Keratinocyte (primary cell): ENCODE results near the gene LPCAT1. TPM values are rescaled to one million over a fixed set of nuclear protein-coding genes. Genes with fewer than 3 reads are reported as not detected.

Experiments used
- DNase-seq: peaks from one replicate; pipeline ENCODE4 v3.0.0-alpha.2; 2011; ENCODE audit warnings: low read depth, missing footprints, low spot score
- FAIRE-seq: peaks from 2 replicates; lab custom pipeline; 2011; peaks lifted over from hg19 to GRCh38; lab: Jason Lieb, UNC
- H2AFZ ChIP-seq: 2 replicates; pipeline ENCODE4 v1.6.0; 2012; ENCODE audit warnings: low read length, control low read depth, inconsistent platforms; ENCODE audit not compliant: control insufficient read depth
- H3K27ac ChIP-seq: 2 replicates; pipeline ENCODE4 v1.5.1; 2011; ENCODE audit warnings: low read length; ENCODE audit not compliant: control insufficient read depth, insufficient read depth
- H3K27me3 ChIP-seq: 3 replicates; pipeline ENCODE4 v1.6.0; 2011; ENCODE audit warnings: low read length; ENCODE audit not compliant: control insufficient read depth, insufficient read depth; ENCODE audit errors: extremely low read depth
- H3K36me3 ChIP-seq, 2 experiments: 2 replicates in 1 of 2; 3 replicates in 1 of 2; pipeline ENCODE4 v1.5.1; 2011; ENCODE audit warnings: low read length in 2 of 2, mild to moderate bottlenecking in 1 of 2; ENCODE audit not compliant: control insufficient read depth in 2 of 2, insufficient read depth in 2 of 2; ENCODE audit errors: extremely low read depth in 1 of 2
- H3K4me1 ChIP-seq: 3 replicates; pipeline ENCODE4 v1.5.1; 2011; ENCODE audit warnings: low read length; ENCODE audit not compliant: control insufficient read depth, insufficient read depth; ENCODE audit errors: extremely low read depth
- H3K4me2 ChIP-seq: 3 replicates; pipeline ENCODE4 v1.6.0; 2011; ENCODE audit warnings: low read depth, low read length; ENCODE audit not compliant: control insufficient read depth, insufficient read depth; ENCODE audit errors: extremely low read depth
- H3K4me3 ChIP-seq, 3 experiments: fragments of 200-600 bp in 1 of 3; sonication (generic) in 1 of 3; 2 replicates in 2 of 3; 3 replicates in 1 of 3; pipeline ENCODE4 v1.5.1; 2011 to 2016; ENCODE audit warnings: low read length in 3 of 3, mild to moderate bottlenecking in 3 of 3, control low read depth in 2 of 3, inconsistent platforms in 1 of 3, low read depth in 1 of 3, mixed read lengths in 1 of 3, mixed run types in 1 of 3, moderate library complexity in 1 of 3; ENCODE audit not compliant: control insufficient read depth in 2 of 3, insufficient read depth in 2 of 3; ENCODE audit errors: extremely low read depth in 1 of 3
- H3K79me2 ChIP-seq: 2 replicates; pipeline ENCODE4 v1.6.0; 2012; ENCODE audit warnings: low read length; ENCODE audit not compliant: control insufficient read depth, insufficient read depth
- H3K9ac ChIP-seq: 3 replicates; pipeline ENCODE4 v1.6.0; 2011; ENCODE audit warnings: low read length; ENCODE audit not compliant: control insufficient read depth, insufficient read depth; ENCODE audit errors: extremely low read depth
- H3K9me1 ChIP-seq: 3 replicates; pipeline ENCODE4 v1.6.0; 2011; ENCODE audit warnings: low read length; ENCODE audit not compliant: control insufficient read depth, insufficient read depth; ENCODE audit errors: extremely low read depth
- H3K9me3 ChIP-seq: 2 replicates; pipeline ENCODE4 v1.5.1; 2012; ENCODE audit warnings: low read depth, low read length; ENCODE audit not compliant: control insufficient read depth
- H4K20me1 ChIP-seq: 3 replicates; pipeline ENCODE4 v1.6.0; 2011; ENCODE audit warnings: low read length; ENCODE audit not compliant: control insufficient read depth, insufficient read depth; ENCODE audit errors: extremely low read depth
- CTCF ChIP-seq, 3 experiments: IDR thresholded peaks in 1 of 3; conservative IDR thresholded peaks in 1 of 3; optimal IDR thresholded peaks in 1 of 3; 2 replicates in 2 of 3; 3 replicates in 1 of 3; pipeline versions ENCODE3 to v1.5.1; 2011; ENCODE audit warnings: low read length in 3 of 3, mild to moderate bottlenecking in 3 of 3, moderate library complexity in 2 of 3, control low read depth in 1 of 3, inconsistent platforms in 1 of 3; ENCODE audit not compliant: insufficient read depth in 2 of 3; ENCODE audit errors: extremely low read depth in 1 of 3
- EZH2 ChIP-seq: IDR thresholded peaks from one replicate; pipeline ENCODE4 v1.6.1; 2012; ENCODE audit warnings: inconsistent platforms, mild to moderate bottlenecking, low read length, moderate library complexity
- dilution Hi-C: fragments of 300-500 bp; cut with MboI; formaldehyde crosslinking; loops from one replicate; pipeline ENCODE4 v1.7.0; 2020; ENCODE audit warnings: low sequenced_read_pairs; ENCODE audit not compliant: extremely low pct_ligation_motif_present
- polyA plus RNA-seq, 5 experiments: library from polyadenylated mRNA; depleted of rRNA in 3 of 5; stranded (reverse) in 3 of 5; stranded (forward) in 1 of 5; unstranded in 1 of 5; fragments of >200 nt; gene quantifications; 1 replicate in 1 of 5; 2 replicates in 3 of 5; 3 replicates in 1 of 5; pipeline versions ENCODE4 v1.2.1 to v1.2.3, GENCODE V29; 2011 to 2012; ENCODE audit warnings: missing spikeins in 2 of 5, low read depth in 1 of 5, low replicate concordance in 1 of 5

LPCAT1 gene
- polyA plus RNA-seq, 1 donor (not counting 4 experiments of a cell fraction or from before 2014, with no cell fraction given): 32.9 TPM

- Histone ChIP-seq H2AFZ (no peak overlapping the region), H4K20me1 (no peaks in the 10 kb centered on the region), H3K4me2 (no peak overlapping the region), H3K9ac (no peak overlapping the region), H3K27ac (no peak overlapping the region), H3K4me3 (no peak overlapping the region), H3K27me3 (peaks cover 13% of the 10 kb centered on the region), H3K9me1 (no peaks in the 10 kb centered on the region), H3K9me3 (peaks cover 3% of the 10 kb centered on the region), H3K4me1 (no peaks in the 10 kb centered on the region), H3K36me3 (no peaks in the 10 kb centered on the region), H3K79me2 (no peaks in the 10 kb centered on the region)
- DNase-seq (no peak), FAIRE-seq (no peak)
- no peak for TF ChIP-seq EZH2
- TF ChIP-seq CTCF (optimal IDR thresholded peaks at IDR 0.05 in 1 of 3, IDR thresholded peaks at IDR 0.05 in 1 of 3, conservative IDR thresholded peaks at IDR 0.05 in 1 of 3; ENCODE audit: extremely low read depth in 1 of 3, insufficient read depth in 2 of 3, low read length in 3 of 3): no peak
- dilution Hi-C loops: no loop called here
These were observed 108.7 kb downstream of the LPCAT1 start for GRCh38 chr5:1415059-1415425.

- H3K9me1 ChIP-seq: no peaks in the 10 kb centered on the region
- dilution Hi-C loops: no loop called here
- H3K36me3 ChIP-seq: no peaks in the 10 kb centered on the region
- H3K9ac ChIP-seq: no peak overlapping the region
- no peak overlapping the region for H3K4me2 ChIP-seq
- no peaks in the 10 kb centered on the region for H3K79me2 ChIP-seq
- no peaks in the 10 kb centered on the region for H3K4me1 ChIP-seq
- no peak overlapping the region for H2AFZ ChIP-seq
- FAIRE-seq: no peak
- H3K27me3 ChIP-seq: peaks cover 13% of the 10 kb centered on the region
- no peak overlapping the region for H3K27ac ChIP-seq
- peaks cover 3% of the 10 kb centered on the region for H3K9me3 ChIP-seq
- no peak overlapping the region for H3K4me3 ChIP-seq
- TF ChIP-seq EZH2 (no peak), CTCF (optimal IDR thresholded peaks at IDR 0.05 in 1 of 3, IDR thresholded peaks at IDR 0.05 in 1 of 3, conservative IDR thresholded peaks at IDR 0.05 in 1 of 3; ENCODE audit: extremely low read depth in 1 of 3, insufficient read depth in 2 of 3, low read length in 3 of 3) (no peak)
- DNase-seq: no peak
- H4K20me1 ChIP-seq: no peaks in the 10 kb centered on the region
These were observed 109.3 kb downstream of the LPCAT1 start for GRCh38 chr5:1414311-1415058.
